GM18861 (cell line): ENCODE data around the gene AIPL1.

Experiments
- ATAC-seq: cut with Tn5 transposase; IDR thresholded peaks from one replicate; pipeline ENCODE4 v1.9.1; 2021; ENCODE audit not compliant: unreplicated experiment

The AIPL1 gene

DNA sequence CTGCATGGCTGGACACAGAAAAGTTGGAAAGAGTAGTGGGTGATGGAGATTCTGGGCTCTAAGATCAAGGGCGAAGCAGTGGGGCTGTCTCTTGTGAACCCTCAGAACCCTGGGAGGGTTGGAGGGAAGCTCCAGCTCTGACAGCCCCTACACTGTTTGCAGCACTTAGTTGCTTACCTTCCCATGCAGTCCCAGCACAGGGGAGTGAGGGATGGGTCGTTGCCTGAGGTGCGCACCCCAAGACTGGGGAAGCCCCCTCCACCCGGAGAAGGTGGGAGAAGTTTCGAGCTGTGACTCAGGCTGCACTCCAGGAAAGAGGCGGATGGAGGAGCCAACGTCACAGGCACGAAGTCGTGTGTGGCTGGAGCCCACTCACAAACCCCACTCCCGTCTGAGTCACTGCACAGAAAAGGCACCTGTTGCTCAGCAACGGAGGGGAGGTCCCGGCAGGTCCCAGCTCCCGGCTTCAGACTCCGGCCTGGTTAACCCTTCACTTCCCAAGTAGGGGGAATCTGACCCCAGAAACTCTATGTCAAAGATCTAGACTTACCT lies 60.1 kb downstream of the AIPL1 start:
- ATAC-seq = no peak

- ATAC-seq = no peak
These were observed 60.6 kb downstream of the AIPL1 start for GRCh38 chr17:6374271-6374691.
